SKM-1 treated with dmso at 0.1 percent for 144 hours (cell line): ENCODE data around the gene KIAA1671.

Source experiments
- DNase-seq: peaks from one replicate; lab custom pipeline; 2025; ENCODE audit not compliant: unreplicated experiment; lab: John Stamatoyannopoulos, UW

Gene KIAA1671

GRCh38 chr22:25111579-25112517, 159.3 kb downstream of the KIAA1671 start:
- peak; percentile 19 for DNase-seq

- no peak for DNase-seq
Measured at GRCh38 chr22:25112538-25113253, 160.2 kb downstream of the KIAA1671 start.

- DNase-seq = no peak
Measured at GRCh38 chr22:25113316-25113721, 160.8 kb downstream of the KIAA1671 start.

GRCh38 chr22:25114369-25115362, 162.2 kb downstream of the KIAA1671 start:
- no peak for DNase-seq

- no peak for DNase-seq
Measured at GRCh38 chr22:25119609-25120008, 167.1 kb downstream of the KIAA1671 start.

- DNase-seq = no peak
Measured at GRCh38 chr22:25120093-25120561, 167.6 kb downstream of the KIAA1671 start.

- no peak for DNase-seq
Measured at GRCh38 chr22:25120761-25121212, 168.3 kb downstream of the KIAA1671 start.

- no peak for DNase-seq
Measured at GRCh38 chr22:25122136-25122764, 169.7 kb downstream of the KIAA1671 start.

GRCh38 chr22:25123677-25124076, 171.2 kb downstream of the KIAA1671 start:
- DNase-seq = no peak

GRCh38 chr22:25125693-25126357, 173.3 kb downstream of the KIAA1671 start:
- no peak for DNase-seq

GRCh38 chr22:25126510-25126909, 174.0 kb downstream of the KIAA1671 start:
- no peak for DNase-seq

GRCh38 chr22:25127318-25127717, 174.8 kb downstream of the KIAA1671 start:
- DNase-seq = no peak

- DNase-seq = no peak
Measured at GRCh38 chr22:25130462-25130861, 177.9 kb downstream of the KIAA1671 start.

- DNase-seq = no peak
Measured at GRCh38 chr22:25131198-25131887, 178.8 kb downstream of the KIAA1671 start.

- no peak for DNase-seq
Measured at GRCh38 chr22:25134028-25134427, 181.5 kb downstream of the KIAA1671 start.

- DNase-seq = no peak
Measured at GRCh38 chr22:25134451-25134850, 181.9 kb downstream of the KIAA1671 start.

GRCh38 chr22:25136953-25137576, 184.5 kb downstream of the KIAA1671 start:
- DNase-seq = no peak
